SK-N-SH (cell line): ENCODE data around the gene PBXIP1.

Experiments used
- CTCF ChIP-seq: fragments of 200-600 bp; sonication (generic); IDR thresholded peaks from 2 replicates; pipeline ENCODE4 v1.6.1; 2017; ENCODE audit warnings: antibody characterized with exemption, mild to moderate bottlenecking, moderate library complexity
- EP300 ChIP-seq, 2 experiments: IDR thresholded peaks; 2 replicates each; pipeline versions ENCODE4 v1.4.0 to v1.6.1; 2012; ENCODE audit warnings: borderline replicate concordance in 1 of 2, low read depth in 1 of 2, low read length in 1 of 2
- FOXM1 ChIP-seq: IDR thresholded peaks from 2 replicates; pipeline ENCODE4 v1.4.0; 2012; ENCODE audit warnings: low read depth, mild to moderate bottlenecking
- GABPA ChIP-seq: IDR thresholded peaks from 2 replicates; pipeline ENCODE4 v1.4.0; 2012; ENCODE audit warnings: low read depth, mild to moderate bottlenecking
- JUND ChIP-seq: IDR thresholded peaks from 2 replicates; pipeline ENCODE4 v1.4.0; 2012
- MXI1 ChIP-seq: IDR thresholded peaks from 2 replicates; pipeline ENCODE4 v1.6.1; 2012; ENCODE audit warnings: mild to moderate bottlenecking, low read depth, low read length, improper control_type of control experiment
- NRF1 ChIP-seq: IDR thresholded peaks from 2 replicates; pipeline ENCODE4 v1.6.1; 2012; ENCODE audit warnings: low read depth, mild to moderate bottlenecking, low read length
- RCOR1 ChIP-seq: fragments of 150-350 bp; IDR thresholded peaks from 2 replicates; pipeline ENCODE4 v1.6.1; 2017; ENCODE audit warnings: antibody characterized with exemption, low read length
- REST ChIP-seq: IDR thresholded peaks from 2 replicates; pipeline ENCODE4 v1.6.1; 2012; ENCODE audit warnings: mild to moderate bottlenecking, low read depth, low read length, moderate library complexity
- SMC3 ChIP-seq: IDR thresholded peaks from 2 replicates; pipeline ENCODE4 v1.6.1; 2012; ENCODE audit warnings: low read depth, low read length, improper control_type of control experiment
- TAF1 ChIP-seq: IDR thresholded peaks from 2 replicates; pipeline ENCODE4 v1.6.1; 2012; ENCODE audit warnings: low read depth, mild to moderate bottlenecking, low read length, moderate library complexity, borderline replicate concordance
- TEAD4 ChIP-seq: IDR thresholded peaks from 2 replicates; pipeline ENCODE4 v1.4.0; 2012; ENCODE audit warnings: mild to moderate bottlenecking, borderline replicate concordance; ENCODE audit not compliant: insufficient read depth

GRCh38 chr1:154955718-154956543, at the start of gene PBXIP1:
- TF ChIP-seq SMC3 (peak; percentile 23), CTCF (peak; percentile 53), MXI1 (peak; percentile 15; the same call in 1 of the 2 replicates), REST (no peak), EP300 (IDR thresholded peaks at IDR 0.05; ENCODE audit: borderline replicate concordance in 1 of 2, low read depth in 1 of 2, low read length in 1 of 2) (no peak), NRF1 (no peak), JUND (no peak; the same call in 1 of the 2 replicates), FOXM1 (no peak), RCOR1 (no peak), TEAD4 (no peak), TAF1 (no peak), GABPA (no peak)
